K562 (cell line): ENCODE measurements around the gene NOBOX.

Experiments used
- EZH2 ChIP-seq: IDR thresholded peaks from 2 replicates; pipeline ENCODE4 v1.6.1; 2012; ENCODE audit warnings: low read depth, mild to moderate bottlenecking, inconsistent platforms, low read length, borderline replicate concordance
- JUN ChIP-seq, 2 experiments: sonication (generic) in 1 of 2; formaldehyde crosslinking in 1 of 2; IDR thresholded peaks; 2 replicates each; pipeline versions ENCODE4 v1.6.1 to v1.8.0; 2012 to 2022; ENCODE audit warnings: borderline replicate concordance in 2 of 2, mild to moderate bottlenecking in 2 of 2, improper control_type of control experiment in 1 of 2, low read depth in 1 of 2, low read length in 1 of 2, missing genetic modification reagents in 1 of 2
- MXI1 ChIP-seq: IDR thresholded peaks from 2 replicates; pipeline ENCODE4 v1.6.1; 2011; ENCODE audit warnings: low read depth, mild to moderate bottlenecking, improper control_type of control experiment, low read length
- NR2C2 ChIP-seq, 2 experiments: fragments of 200-800 bp in 1 of 2; sonication (Bioruptor generic) in 1 of 2; sonication (generic) in 1 of 2; formaldehyde crosslinking in 1 of 2; IDR thresholded peaks; 2 replicates each; pipeline versions ENCODE4 v1.6.1 to v1.8.0; 2016 to 2022; ENCODE audit warnings: mild to moderate bottlenecking in 1 of 2, missing compliant biosample characterization in 1 of 2, missing genetic modification characterization in 1 of 2, missing genetic modification reagents in 1 of 2
- NR3C1 ChIP-seq: sonication (generic); formaldehyde crosslinking; IDR thresholded peaks from 2 replicates; pipeline ENCODE4 v1.8.1; 2022; ENCODE audit warnings: missing genetic modification reagents
- TRIM24 ChIP-seq, 2 experiments: fragments of 450-650 bp; IDR thresholded peaks; 2 replicates each; pipeline ENCODE4 v1.6.1; 2016
- ZZZ3 ChIP-seq: fragments of 450-650 bp; IDR thresholded peaks from 2 replicates; pipeline ENCODE4 v1.6.1; 2016; ENCODE audit warnings: antibody characterized with exemption, mild to moderate bottlenecking, moderate library complexity
- TF ChIP-seq, protein P1 (sequence below), 3 experiments: IDR thresholded peaks in 2 of 3; conservative IDR thresholded peaks in 1 of 3; 2 replicates each; pipeline ENCODE4 v1.5.1; 2011 to 2012; ENCODE audit warnings: low read length in 3 of 3, mild to moderate bottlenecking in 3 of 3, control low read depth in 2 of 3, improper control_type of control experiment in 1 of 3, inconsistent platforms in 1 of 3, low read depth in 1 of 3, mixed read lengths in 1 of 3, moderate library complexity in 1 of 3; ENCODE audit not compliant: insufficient read depth in 2 of 3
- TF ChIP-seq, protein P2 (sequence below): fragments of 200-400 bp; formaldehyde crosslinking; IDR thresholded peaks from 2 replicates; pipeline ENCODE4 v1.6.1; 2017; ENCODE audit warnings: mild to moderate bottlenecking, low read depth, low read length, moderate library complexity
- TF ChIP-seq, protein P3 (sequence below): fragments of 450-650 bp; IDR thresholded peaks from 2 replicates; pipeline ENCODE4 v1.6.1; 2016
- TF ChIP-seq, protein P4 (sequence below): sonication (generic); formaldehyde crosslinking; IDR thresholded peaks from 2 replicates; pipeline ENCODE4 v1.8.0; 2022; ENCODE audit warnings: missing genetic modification reagents, mild to moderate bottlenecking, moderate library complexity, borderline replicate concordance

DNA sequence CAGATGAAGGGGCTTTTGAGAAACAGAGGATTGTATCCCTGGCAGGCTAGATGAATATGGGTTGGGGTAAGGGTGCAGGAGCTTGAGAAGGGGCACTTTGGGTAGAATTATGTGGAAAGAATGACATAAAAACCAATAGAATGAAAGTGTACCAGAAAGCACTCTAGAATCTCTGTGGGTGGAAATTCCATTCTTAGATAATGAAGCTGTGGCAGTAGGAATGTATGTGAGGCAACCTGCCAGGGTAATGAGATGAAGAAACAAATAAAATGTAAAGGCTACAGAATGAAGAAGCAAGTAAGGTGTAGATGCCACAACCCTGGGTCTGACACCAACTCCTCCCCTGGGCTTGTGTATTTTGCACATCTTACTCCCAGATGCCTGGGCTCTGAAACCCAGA, 16.8 kb downstream of the NOBOX start:
- TF ChIP-seq TRIM24 (IDR thresholded peaks at IDR 0.05) (no peak), EZH2 (no peak), ZZZ3 (no peak), NR2C2 (CRISPR knock-in tag; IDR thresholded peaks at IDR 0.05) (no peak), NR2C2 (tag; IDR thresholded peaks at IDR 0.05) (no peak), NR3C1 (CRISPR knock-in tag) (no peak), JUN (IDR thresholded peaks at IDR 0.05; ENCODE audit: borderline replicate concordance, low read depth, low read length) (no peak), JUN (CRISPR knock-in tag; IDR thresholded peaks at IDR 0.05; ENCODE audit: borderline replicate concordance) (no peak), MXI1 (no peak)
- TF ChIP-seq, protein P1, sequence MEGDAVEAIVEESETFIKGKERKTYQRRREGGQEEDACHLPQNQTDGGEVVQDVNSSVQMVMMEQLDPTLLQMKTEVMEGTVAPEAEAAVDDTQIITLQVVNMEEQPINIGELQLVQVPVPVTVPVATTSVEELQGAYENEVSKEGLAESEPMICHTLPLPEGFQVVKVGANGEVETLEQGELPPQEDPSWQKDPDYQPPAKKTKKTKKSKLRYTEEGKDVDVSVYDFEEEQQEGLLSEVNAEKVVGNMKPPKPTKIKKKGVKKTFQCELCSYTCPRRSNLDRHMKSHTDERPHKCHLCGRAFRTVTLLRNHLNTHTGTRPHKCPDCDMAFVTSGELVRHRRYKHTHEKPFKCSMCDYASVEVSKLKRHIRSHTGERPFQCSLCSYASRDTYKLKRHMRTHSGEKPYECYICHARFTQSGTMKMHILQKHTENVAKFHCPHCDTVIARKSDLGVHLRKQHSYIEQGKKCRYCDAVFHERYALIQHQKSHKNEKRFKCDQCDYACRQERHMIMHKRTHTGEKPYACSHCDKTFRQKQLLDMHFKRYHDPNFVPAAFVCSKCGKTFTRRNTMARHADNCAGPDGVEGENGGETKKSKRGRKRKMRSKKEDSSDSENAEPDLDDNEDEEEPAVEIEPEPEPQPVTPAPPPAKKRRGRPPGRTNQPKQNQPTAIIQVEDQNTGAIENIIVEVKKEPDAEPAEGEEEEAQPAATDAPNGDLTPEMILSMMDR (IDR thresholded peaks at IDR 0.05 in 2 of 3, conservative IDR thresholded peaks at IDR 0.05 in 1 of 3; ENCODE audit: insufficient read depth in 2 of 3, low read depth in 1 of 3, low read length in 3 of 3): no peak
- TF ChIP-seq, protein P2, sequence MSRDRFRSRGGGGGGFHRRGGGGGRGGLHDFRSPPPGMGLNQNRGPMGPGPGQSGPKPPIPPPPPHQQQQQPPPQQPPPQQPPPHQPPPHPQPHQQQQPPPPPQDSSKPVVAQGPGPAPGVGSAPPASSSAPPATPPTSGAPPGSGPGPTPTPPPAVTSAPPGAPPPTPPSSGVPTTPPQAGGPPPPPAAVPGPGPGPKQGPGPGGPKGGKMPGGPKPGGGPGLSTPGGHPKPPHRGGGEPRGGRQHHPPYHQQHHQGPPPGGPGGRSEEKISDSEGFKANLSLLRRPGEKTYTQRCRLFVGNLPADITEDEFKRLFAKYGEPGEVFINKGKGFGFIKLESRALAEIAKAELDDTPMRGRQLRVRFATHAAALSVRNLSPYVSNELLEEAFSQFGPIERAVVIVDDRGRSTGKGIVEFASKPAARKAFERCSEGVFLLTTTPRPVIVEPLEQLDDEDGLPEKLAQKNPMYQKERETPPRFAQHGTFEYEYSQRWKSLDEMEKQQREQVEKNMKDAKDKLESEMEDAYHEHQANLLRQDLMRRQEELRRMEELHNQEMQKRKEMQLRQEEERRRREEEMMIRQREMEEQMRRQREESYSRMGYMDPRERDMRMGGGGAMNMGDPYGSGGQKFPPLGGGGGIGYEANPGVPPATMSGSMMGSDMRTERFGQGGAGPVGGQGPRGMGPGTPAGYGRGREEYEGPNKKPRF: no peak
- TF ChIP-seq, protein P3, sequence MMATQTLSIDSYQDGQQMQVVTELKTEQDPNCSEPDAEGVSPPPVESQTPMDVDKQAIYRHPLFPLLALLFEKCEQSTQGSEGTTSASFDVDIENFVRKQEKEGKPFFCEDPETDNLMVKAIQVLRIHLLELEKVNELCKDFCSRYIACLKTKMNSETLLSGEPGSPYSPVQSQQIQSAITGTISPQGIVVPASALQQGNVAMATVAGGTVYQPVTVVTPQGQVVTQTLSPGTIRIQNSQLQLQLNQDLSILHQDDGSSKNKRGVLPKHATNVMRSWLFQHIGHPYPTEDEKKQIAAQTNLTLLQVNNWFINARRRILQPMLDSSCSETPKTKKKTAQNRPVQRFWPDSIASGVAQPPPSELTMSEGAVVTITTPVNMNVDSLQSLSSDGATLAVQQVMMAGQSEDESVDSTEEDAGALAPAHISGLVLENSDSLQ: no peak
- TF ChIP-seq, protein P4, sequence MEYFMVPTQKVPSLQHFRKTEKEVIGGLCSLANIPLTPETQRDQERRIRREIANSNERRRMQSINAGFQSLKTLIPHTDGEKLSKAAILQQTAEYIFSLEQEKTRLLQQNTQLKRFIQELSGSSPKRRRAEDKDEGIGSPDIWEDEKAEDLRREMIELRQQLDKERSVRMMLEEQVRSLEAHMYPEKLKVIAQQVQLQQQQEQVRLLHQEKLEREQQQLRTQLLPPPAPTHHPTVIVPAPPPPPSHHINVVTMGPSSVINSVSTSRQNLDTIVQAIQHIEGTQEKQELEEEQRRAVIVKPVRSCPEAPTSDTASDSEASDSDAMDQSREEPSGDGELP (CRISPR knock-in tag): no peak
